Inflammatory macrophage (primary cell): Measurements from ENCODE around the gene HDAC7.

Source experiments
- DNase-seq, 2 donors: peaks; one replicate each; pipeline ENCODE4 v3.0.0-alpha.2; 2020 to 2022

Gene HDAC7

DNA sequence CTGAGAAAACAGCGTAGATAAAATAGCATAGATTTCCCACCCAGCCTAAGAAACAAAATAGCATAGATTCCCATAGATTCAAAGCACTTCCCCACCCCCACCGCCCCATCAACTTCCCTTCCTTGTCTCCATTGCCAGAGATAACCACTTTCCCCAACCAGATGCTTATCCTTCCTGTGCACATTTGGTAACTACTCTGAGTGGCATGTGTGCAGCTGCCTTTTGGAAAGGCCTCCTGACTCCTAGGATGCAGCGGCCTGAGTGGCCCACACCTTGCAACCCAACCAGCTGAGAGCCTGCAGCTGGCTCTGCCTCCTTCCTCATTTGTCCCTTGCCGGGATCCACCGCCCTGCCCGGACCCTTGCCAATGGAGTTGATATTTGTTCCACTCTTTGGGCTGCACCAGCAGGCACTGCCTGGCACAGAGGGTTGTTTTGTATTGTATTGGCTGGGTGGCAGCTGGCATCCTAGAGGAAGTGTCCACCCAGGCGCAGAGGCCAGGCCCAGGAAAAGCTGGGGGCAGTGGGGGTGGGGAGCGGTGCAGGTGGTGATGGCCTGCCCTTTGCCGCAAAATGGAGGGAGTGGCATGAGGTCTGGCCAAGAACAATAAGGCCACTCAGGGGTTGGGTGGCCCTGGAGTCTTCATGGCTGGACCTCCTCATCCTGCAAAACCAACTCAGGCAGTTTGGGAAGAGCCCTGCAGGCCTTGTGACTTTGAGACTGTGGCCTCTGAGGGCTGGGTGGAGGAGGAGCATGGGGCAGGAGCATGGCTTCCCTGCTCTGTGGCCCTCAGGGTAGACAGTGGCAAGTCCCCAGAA is 41.8 kb downstream of the HDAC7 start:
- DNase-seq = peak; percentile 41 to 59

DNA sequence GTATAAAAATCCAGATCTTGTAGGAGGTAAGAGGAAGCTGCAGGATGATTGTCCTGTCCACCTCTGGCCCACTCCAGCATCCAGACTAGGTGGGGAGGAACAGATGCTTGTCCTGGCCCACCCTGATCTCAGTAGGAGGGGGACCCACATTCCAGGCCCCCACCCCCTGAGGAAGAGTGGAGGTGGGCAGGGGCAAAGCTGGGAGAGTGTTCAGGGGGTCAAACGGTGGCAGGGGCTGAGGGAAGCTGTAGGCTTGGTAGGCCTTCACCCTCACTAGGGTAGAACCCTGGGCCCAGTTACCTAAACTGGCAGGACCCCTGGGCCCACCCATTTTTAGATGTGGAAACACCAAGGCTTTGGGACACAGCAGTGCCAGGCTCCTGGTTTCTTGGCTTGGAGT is 42.6 kb downstream of the HDAC7 start:
- DNase-seq = peak in 1 of 2 donors; percentile 4

DNA sequence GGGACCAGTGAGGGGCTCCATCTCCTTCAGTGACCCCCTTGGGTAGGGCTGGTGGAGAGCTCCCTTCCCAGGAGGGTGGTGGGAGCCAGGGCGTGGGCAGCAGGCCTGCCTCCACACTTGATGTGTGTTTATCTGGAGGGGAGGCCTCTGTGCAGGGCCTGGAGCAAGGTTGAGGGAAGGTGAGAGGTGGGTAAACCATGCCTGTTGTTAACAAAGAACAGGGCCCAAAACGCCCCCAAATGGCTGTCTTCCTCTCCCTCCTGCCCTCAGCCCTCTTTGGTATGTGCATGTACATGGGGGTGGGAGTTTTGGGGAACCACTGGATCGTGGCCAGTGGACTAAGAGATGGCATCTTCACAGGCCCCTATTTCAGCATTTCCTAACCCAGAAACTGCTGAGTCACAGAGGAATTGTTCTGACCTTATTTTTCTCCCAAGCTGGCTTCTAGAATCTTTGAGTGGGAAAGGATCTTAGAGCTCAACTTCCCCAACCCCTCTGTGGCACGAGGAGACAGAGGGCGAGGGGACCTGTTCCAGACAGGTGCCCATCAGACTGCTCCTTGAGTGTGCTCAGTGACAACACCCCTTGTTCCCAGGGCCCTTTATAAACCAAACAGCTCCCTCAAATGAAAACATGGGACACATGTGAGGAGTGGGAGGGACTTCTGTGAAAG is 43.1 kb downstream of the HDAC7 start:
- peak; percentile 72 to 83 for DNase-seq

DNA sequence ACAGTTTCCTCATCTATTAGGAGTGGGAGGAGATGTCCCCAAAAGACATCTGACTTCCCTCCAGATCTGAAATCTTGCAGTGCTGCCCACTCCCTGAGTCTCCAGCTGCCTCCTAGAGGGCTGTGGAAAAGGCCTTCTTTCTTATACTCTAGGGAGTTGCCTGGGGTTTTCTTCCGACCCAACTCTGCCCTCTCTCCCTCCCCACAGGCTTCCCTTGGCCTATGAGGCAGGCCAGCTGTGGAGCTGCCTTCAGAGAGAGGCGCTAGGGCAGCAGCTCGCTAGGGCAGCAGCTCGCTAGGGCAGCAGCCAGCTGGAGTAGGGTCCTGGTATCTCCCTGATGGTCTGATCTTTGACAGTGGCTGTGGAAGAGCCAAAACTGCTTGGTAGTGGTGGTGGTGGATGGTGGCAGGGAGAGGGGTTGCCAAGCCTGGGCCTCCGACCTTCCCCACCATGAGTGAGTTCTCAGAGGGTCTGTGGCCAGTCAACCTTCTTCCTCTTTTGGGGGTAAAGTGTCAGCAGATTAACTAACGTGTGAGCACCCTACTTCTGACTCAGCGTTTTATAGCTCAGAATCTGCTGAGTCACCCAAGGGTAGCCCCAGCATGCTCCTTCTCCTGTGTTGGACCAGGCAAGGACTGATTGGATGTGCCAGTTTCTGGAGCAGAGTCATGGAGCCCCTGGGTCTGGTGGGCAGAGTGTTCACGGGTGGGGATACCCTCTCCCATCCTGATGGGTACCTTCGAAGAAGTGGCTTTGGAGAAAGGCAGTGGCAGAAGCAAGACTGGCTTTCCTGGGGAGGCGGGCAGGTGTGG is 44.4 kb downstream of the HDAC7 start:
- DNase-seq = peak; percentile 78 to 84

DNA sequence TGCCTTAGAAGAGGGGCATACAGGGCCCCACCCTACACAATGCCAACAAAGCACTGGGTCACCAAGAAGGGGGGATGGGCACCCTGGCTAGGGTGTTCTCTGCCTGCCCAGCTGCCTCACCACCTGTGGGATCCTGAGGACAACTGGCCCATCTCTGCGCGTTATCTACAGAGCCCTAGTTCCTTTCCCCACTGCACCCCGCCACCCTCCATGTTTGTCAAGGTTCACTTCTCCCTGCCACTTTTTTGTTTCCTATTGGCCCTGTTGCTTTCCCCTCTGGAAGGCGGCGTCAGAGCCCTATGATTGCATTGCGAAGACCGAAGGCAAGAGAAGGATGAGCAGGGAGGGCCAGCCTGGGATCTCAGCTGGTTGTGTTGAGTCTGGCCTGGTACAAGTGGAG is 45.0 kb downstream of the HDAC7 start:
- DNase-seq = no peak

DNA sequence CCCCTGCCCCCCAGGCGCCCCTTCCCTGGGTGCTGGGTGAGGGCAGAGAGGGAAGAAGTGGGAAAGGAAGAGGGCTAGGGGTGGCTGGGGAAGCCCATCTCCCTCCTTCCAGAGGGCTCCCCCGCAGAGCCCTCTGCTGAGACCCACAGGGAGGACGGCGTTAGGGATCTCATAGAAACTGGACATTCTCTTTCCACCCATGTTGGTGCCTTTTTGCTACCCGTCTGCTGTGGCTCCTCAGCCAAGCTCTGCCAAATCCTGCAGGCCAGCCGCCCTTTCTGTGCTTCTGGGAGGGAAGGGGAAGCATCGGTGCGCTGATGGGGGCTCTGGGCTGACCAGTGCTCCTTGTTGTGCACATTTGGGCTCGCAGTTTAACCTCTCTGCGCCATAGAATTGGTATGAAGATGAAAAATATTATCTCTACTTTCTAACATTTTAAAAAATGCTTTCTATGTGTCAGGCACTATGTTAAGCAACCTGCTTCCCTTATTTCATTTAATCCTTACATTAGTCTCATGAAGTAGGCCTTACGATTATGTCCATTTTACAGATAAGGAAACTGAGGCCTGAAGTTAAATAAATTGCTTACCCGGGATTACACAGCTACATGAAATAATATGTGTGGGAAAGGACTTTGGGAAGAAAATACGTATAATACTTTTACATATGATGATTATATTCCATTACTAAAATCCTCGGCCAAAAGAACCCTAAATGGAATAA is 45.7 kb downstream of the HDAC7 start:
- peak in 1 of 2 donors; percentile 28 for DNase-seq

DNA sequence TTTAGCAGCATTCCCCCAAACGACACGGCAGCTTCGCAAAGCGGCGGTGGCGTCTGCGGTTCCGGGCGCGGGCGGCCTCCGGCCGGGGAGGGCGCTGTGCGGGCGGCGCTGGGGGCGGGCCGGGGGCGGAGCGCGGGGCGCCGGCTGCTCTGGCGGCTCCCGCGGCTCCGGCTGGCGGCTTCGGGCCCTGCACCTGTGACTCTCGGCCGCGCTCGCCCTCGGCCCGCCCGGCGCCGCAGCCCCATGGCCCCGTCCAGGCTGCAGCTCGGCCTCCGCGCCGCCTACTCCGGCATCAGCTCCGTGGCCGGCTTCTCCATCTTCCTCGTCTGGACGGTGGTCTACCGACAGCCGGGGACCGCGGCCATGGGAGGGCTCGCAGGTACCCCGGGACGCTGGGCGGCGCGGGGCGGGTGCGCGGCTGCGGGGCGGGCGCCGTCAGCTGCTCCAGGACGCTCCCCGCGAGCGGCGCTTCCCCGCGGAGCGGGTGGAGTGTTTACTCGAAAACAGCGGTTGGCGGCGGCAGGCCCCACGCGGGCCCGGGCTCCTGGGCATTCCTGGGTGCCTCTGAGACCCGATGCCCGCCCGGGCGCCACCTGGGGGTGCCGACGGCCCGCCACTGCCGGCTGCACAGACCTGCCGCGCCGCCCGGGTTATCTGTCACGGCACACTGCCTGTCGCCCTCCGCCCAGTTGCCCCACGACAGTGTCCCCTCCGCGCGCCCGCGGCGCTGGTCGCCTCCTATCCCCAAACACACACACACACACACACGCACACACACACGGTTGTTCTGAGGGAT is 46.4 kb downstream of the HDAC7 start, which contains the start of gene SLC48A1:
Gene SLC48A1 (plus strand): TSS at position 177 of the 796 bp plus-strand sequence. CDS start 67 bp downstream, at position 244.
- peak; percentile 30 to 56 for DNase-seq

DNA sequence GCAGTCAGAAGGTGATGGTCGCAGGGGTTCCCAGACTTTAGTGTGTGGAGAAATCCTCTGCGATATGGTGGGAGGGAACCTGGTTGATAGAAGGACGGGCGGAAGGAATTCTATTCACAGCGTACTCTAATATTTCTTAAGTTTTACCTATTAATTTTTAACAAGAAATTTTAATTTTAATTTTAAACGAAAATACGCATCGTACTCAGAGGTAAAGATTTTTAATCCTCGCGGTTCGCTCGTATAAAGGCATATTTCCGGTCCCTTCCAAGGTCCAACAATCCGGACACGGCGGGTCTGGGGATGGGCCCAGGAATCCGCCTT is 47.0 kb downstream of the HDAC7 start:
- DNase-seq = no peak

DNA sequence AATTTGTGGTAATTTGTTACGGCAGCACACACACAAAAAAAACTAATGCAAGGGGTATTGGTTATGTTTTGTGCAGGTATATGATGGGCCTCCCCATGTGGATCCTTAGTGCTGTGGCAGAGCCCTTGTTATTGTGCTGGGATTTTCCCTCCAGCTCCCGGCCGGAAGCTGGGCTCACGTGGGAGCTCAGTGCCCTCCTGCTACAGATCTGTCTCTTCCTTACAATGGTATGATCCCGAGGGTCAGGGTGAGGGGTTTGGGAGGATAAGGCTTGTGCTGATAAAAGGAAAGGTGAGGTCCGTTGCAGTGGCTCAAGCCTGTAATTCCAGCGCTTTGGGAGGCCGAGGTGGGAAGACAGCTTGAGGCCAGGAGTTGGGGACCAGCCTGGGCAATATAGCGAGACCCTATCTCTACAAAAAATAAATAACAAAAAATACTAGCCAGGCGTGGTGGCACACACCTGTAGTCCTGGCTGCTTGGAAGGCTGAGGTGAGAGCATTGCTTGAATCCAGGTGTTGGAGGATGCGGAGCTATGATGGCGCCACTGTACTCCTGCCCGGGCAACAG is 47.5 kb downstream of the HDAC7 start:
- no peak for DNase-seq

DNA sequence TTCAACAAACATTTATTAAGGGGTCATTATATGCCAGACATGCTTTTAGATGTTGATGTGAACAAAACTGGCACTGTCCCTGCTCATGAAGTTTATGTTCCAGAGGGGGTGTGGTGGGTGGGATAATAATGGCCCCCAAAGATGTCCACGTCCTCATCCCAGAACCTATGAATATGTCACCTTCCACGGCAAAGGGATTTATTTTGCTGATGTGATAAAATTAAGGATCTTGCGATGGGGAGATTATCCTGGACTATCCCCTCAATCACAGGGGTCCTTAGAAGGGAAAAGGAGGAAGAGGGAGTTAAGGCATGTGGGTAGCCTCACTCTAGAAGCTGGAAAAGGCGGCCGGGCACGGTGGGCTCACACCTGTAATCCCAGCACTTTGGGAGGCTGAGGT is 48.4 kb downstream of the HDAC7 start:
- no peak for DNase-seq

DNA sequence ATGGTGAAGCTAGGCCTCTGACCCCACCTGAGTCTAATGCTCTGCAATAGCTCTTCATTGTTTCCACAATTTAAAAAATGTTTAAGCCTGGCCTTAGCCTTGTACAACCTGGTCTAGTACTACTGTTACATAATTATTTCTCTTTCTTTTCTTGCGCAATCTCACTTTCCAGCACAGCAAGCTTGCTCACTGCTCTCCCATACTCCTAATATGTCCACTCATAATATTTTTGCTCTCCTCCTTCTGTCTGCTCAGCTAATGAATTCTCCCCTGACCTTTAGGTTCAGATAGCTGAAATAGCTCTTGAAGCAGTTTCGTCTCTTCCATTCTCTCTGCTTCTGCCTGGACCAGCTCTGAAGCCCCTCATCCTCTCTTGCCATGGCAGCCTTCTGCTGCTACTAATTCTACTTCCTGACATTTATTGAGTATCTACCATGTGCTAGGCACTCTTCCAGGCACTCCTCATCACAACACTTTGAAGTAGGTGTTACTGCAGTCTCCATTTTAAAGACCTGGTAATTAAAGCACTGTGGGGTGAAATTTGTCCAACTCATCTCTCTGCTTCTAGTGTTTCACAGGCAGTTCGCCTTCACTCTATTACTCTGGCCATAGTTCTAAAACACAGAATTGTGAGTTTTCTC is 49.5 kb downstream of the HDAC7 start:
- DNase-seq = peak; percentile 44 to 69

DNA sequence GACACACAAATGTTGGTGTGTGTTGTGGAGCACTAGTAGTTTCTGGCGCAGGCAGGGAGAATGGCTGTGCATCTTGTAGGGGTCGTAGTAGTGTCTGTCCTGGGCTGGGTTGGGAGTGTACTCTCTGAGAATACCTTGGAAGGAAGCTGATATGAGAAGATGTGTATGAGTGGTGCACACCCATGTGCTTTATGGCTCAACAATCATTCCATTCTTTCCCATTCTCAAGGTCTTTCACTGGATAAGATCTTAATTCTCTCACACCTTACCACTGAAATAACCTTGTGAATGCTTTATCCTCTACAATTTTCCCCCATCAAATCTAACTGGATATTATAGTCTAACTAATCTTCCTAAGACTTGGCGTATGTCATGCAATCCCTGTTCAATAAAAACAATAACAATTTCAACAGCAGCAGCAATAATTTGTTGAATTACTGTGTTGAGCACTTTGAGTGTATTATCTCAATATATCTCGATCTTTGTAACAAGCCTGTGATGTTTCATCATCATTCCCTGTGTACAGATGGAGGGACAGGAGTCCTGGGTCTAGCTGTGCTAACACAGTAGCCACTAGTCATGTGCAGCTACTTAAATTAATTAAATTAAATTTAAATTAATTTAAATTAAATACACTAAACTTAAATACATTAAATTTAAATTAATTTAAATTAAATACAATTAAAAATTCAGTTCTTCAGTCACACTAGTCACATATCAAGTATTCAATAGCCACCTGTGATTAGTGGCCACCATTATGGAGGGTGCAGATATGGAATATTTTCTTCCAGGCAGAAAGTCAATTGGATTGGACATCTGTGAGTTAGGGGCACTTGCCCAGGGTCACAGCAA is 50.2 kb downstream of the HDAC7 start:
- DNase-seq = no peak

DNA sequence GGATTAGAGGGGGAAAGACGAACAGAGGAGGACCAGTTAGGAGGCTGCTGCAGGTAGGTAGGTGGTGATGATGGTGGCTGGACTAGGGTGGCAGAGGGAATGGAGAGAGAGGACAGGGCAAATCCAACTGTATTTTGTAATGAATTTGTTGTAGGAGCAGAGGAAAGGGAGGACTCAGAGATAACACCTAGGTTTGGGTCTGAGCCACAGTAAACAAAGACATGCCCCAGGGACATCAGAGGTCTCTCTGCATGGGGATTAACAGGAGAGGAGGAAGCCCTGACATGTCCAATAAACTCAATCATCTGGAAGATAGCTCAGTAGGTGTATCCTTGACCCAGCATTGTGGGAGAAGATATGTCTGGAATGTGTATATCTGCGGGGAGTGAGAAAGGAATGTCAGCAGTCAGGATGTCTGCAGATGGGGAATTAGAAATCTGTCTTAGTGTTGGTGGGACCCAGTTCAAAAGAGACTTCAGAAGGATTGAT is 51.3 kb downstream of the HDAC7 start:
- DNase-seq = no peak

DNA sequence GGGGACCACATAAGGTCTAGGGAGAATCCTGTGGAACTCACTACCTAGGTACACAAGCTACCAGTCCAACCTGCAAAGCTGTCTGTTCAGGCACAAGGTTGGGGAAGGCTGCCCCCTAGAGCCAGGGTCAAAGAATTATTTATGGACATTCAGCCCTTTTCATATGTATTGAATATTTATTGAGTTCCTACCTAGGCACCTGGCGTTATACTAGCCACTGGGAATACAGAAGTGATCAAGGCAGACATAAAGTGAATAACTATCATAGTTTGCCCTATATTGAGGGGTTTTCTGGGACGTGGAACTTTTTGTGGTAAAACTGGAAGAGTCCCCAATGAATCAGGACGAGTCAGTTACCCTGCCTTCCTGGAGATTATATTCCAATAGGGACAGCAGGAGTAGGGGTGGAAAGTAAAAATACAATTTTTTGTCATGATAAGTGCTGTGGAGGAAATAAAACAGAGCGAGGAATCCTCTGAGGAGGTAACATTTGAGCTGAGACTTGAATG is 52.4 kb downstream of the HDAC7 start:
- peak; percentile 40 to 55 for DNase-seq

DNA sequence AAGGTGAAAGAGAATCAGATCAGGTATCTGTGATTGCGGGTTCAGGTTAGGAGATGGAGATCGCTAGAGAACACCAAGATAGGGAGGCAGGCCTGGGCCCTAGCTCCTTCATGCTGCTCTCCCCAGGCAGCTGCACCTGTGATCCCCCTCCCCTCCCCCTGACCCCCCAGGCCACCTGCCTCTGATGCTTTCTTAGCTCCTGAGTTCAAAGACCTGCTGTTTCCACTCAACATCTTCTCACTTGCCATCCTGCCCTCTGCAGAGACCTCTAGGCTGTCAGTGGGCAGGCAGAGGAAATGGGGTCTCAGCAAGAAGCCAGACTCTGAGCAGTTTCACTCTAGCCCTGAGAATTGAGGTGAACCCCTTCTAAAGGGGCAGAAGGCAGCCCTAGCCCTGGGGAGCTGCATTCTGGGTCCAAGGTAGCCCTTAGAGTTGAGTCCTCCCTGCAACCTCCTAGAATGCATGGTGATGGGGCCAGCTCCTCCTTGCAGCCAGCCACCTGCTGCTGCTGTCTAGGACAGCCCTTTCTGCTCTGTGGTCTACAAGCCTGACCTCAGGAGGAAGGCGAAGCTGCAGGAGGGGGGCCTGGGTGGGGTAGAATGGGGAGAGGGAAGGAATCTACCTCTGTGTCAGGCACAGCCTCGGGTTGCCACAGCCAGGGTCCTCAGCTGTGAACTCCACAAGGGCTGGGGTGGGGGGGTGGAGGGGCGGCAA is 53.0 kb downstream of the HDAC7 start:
- DNase-seq = no peak

DNA sequence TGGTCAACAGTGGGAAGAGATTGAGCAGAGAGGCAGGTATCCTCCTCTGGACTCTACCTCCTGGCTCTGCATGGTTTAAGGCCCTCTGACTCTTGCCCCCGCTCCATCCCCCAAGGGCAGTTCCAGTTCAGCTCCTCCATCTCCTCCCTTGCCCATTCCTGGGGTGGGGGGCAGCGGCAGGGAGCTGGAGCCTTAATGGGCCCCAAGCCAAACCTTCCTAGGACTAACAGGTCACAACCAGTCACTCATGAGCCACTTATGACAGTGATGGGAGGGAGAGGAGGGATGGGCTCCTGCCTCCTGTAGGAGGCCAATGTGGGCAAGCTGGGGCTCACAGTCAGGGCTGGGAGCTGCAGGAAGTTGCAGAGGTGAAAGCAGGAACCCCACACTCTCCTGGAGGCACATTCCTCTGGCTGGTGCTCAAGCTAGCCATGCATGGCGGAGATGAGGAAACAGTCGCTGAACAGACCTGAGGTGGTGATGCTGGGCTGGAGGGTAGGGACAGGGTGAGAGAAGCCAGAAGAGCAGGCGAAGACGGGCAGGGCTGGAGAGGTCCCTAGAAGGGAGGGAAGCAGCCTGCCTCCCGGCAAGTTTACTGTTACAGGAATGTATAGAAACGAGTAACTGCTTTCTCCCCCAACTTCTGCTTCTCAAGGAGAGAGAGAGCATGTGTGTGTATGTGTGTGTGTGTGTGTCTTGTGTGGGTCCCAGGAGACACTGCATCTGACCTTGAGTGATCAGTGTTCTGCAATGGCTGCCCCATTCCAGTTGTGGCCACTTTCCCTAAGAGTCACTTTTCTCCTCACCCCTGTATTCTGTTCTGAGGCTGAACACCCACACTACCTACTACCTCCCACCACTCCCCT is 56.0 kb downstream of the HDAC7 start:
- DNase-seq = peak; percentile 40 to 54

DNA sequence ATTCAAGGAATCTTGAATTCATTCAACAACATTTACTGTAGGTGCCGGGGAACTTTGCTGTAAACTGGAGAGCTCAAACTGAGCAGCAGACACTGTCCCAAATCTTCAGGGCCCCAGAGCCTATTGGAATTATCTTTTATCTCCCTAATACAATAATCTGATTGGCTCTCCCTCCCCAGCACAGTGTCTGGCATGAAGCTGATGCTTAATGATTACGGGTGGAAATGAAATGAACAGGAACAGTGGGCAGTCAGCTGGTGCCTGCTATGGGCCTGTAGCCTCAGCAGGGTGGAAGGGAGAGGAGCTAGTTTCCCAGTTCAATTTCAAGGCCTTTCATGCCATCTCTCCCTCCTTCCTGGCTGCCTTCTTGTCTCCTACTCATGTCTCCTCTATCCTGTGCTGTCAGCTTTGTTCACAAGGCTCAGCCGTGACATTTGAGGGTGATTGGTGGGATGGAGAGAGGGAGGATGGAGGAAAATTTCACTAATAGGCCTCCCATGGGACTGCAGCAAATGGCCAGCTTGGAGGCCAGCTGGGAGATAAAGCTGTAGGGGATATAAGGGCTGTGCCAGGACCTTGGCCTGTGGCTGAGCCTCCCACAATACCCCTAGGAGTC is 56.7 kb downstream of the HDAC7 start:
- DNase-seq = no peak
